ENCODE measurements around the gene BIRC6.

The BIRC6 gene

GRCh38 chr2:32652555-32653209 is 295.9 kb downstream of the BIRC6 start:
- no peak overlapping the region for H3K4me3 Mint-ChIP-seq
- CTCF ChIA-PET: no interaction called here
- H3K27me3 Mint-ChIP-seq: no peaks in the 10 kb centered on the region
- no peak for DNase-seq
- H3K4me1 Mint-ChIP-seq: no peaks in the 10 kb centered on the region
- H3K27ac Mint-ChIP-seq: no peak overlapping the region
- H3K9me3 Mint-ChIP-seq: no peaks in the 10 kb centered on the region
- H3K36me3 Mint-ChIP-seq: peaks cover 23% of the 10 kb centered on the region

GRCh38 chr2:32656069-32656468 is 299.2 kb downstream of the BIRC6 start:
- CTCF ChIA-PET: no interaction called here
- no peak for DNase-seq
- Mint-ChIP-seq H3K9me3 (no peaks in the 10 kb centered on the region), H3K4me1 (no peaks in the 10 kb centered on the region), H3K36me3 (peaks cover 30% of the 10 kb centered on the region), H3K27me3 (no peaks in the 10 kb centered on the region), H3K27ac (no peak overlapping the region), H3K4me3 (no peak overlapping the region)

GRCh38 chr2:32663864-32664263 is 307.0 kb downstream of the BIRC6 start:
- DNase-seq: no peak
- Mint-ChIP-seq H3K9me3 (no peaks in the 10 kb centered on the region), H3K4me3 (no peak overlapping the region), H3K4me1 (no peaks in the 10 kb centered on the region), H3K27ac (no peak overlapping the region), H3K27me3 (no peaks in the 10 kb centered on the region), H3K36me3 (peaks cover 36% of the 10 kb centered on the region)
- CTCF ChIA-PET: no interaction called here

- no peaks in the 10 kb centered on the region for H3K27me3 Mint-ChIP-seq
- no peak overlapping the region for H3K27ac Mint-ChIP-seq
- no peak overlapping the region for H3K4me3 Mint-ChIP-seq
- H3K9me3 Mint-ChIP-seq: no peaks in the 10 kb centered on the region
- CTCF ChIA-PET: interaction anchor here (1.0 kb wide), 1 partner anchor 56 kb away, joined by 5 read pairs; no protein-coding TSS in a partner anchor
- peaks cover 24% of the 10 kb centered on the region for H3K36me3 Mint-ChIP-seq
- no peak for DNase-seq
- H3K4me1 Mint-ChIP-seq: no peaks in the 10 kb centered on the region
Measured at GRCh38 chr2:32666704-32667103, 309.9 kb downstream of the BIRC6 start.

GRCh38 chr2:32668254-32668653 is 311.4 kb downstream of the BIRC6 start:
- H3K27me3 Mint-ChIP-seq: no peaks in the 10 kb centered on the region
- H3K36me3 Mint-ChIP-seq: peaks cover 24% of the 10 kb centered on the region
- no peaks in the 10 kb centered on the region for H3K9me3 Mint-ChIP-seq
- H3K4me3 Mint-ChIP-seq: no peak overlapping the region
- no peaks in the 10 kb centered on the region for H3K4me1 Mint-ChIP-seq
- H3K27ac Mint-ChIP-seq: no peak overlapping the region
- DNase-seq: no peak
- CTCF ChIA-PET: no interaction called here
